Stimulated activated CD4-positive, alpha-beta T cell treated with anti-CD3 and anti-CD28 coated beads, Interleukin-2, amount 100 ng/mL, for 24 hours (primary cell): ENCODE measurements around the gene MYL3.
A peak's percentile ranks its signal among the peaks of the same experiment; 100 is the strongest.
"Not testable (repeated sequence)": the region's sequence is repeated elsewhere in the genome, so short reads cannot be mapped to it uniquely, and the experiment has no call there.

ENCODE experiments used
- DNase-seq, 2 donors: peaks; one replicate each; pipeline ENCODE4 v3.0.0-alpha.2; 2020

Gene MYL3

GRCh38 chr3:46823314-46823713 lies 39.9 kb downstream of the MYL3 start:
- not testable (repeated sequence) for DNase-seq

GRCh38 chr3:46821553-46821952 lies 41.7 kb downstream of the MYL3 start:
- DNase-seq, result no peak

- no peak for DNase-seq
These were observed 42.4 kb downstream of the MYL3 start for GRCh38 chr3:46820852-46821251.

GRCh38 chr3:46812237-46812791 lies 50.9 kb downstream of the MYL3 start:
- peak; percentile 81 to 83 for DNase-seq

- no peak for DNase-seq
These were observed 51.5 kb downstream of the MYL3 start for GRCh38 chr3:46811615-46812236.

GRCh38 chr3:46808766-46809165 lies 54.5 kb downstream of the MYL3 start:
- peak in 1 of 2 donors; percentile 14 for DNase-seq
